Neutrophil (primary cell): ENCODE results near the gene CDIP1.

Experiments used
- H3K27ac ChIP-seq: fragments of 200-600 bp; sonication (generic); 2 replicates; pipeline ENCODE4 v1.5.1; 2016; ENCODE audit warnings: mild to moderate bottlenecking, moderate library complexity
- H3K27me3 ChIP-seq: fragments of 200-600 bp; sonication (generic); 2 replicates; pipeline ENCODE4 v1.6.0; 2016; ENCODE audit warnings: mild to moderate bottlenecking
- H3K36me3 ChIP-seq: fragments of 200-600 bp; sonication (generic); 2 replicates; pipeline ENCODE4 v1.5.1; 2017
- H3K4me1 ChIP-seq, 2 experiments: fragments of 200-600 bp in 1 of 2; sonication (generic) in 1 of 2; 1 replicate in 1 of 2; 2 replicates in 1 of 2; pipeline versions ENCODE4 v1.5.1 to v1.6.1; 2013 to 2016; ENCODE audit warnings: low read depth in 1 of 2, low read length in 1 of 2, mild to moderate bottlenecking in 1 of 2, moderate library complexity in 1 of 2; ENCODE audit not compliant: control insufficient read depth in 1 of 2, insufficient read depth in 1 of 2
- H3K4me3 ChIP-seq, 2 experiments: fragments of 200-600 bp in 1 of 2; sonication (generic) in 1 of 2; 1 replicate in 1 of 2; 2 replicates in 1 of 2; pipeline ENCODE4 v1.5.1; 2013 to 2016; ENCODE audit warnings: low read depth in 1 of 2, low read length in 1 of 2, mild to moderate bottlenecking in 1 of 2, moderate library complexity in 1 of 2
- H3K9me3 ChIP-seq: fragments of 200-600 bp; sonication (generic); 2 replicates; pipeline ENCODE4 v1.5.1; 2016
- TF ChIP-seq, protein P1 (sequence below): fragments of 200-600 bp; sonication (generic); IDR thresholded peaks from 2 replicates; pipeline ENCODE4 v1.5.1; 2016; ENCODE audit warnings: antibody characterized with exemption

CDIP1 gene

GRCh38 chr16:4517812-4518680 is 20.5 kb downstream of the CDIP1 start:
- H3K27ac ChIP-seq, result no peak overlapping the region

GRCh38 chr16:4515611-4516233 is 22.9 kb downstream of the CDIP1 start:
- peak overlapping the region; percentile 66 for H3K27ac ChIP-seq

More at GRCh38 chr16:4517812-4518680, 20.5 kb downstream of the CDIP1 start:
- TF ChIP-seq, protein P1, sequence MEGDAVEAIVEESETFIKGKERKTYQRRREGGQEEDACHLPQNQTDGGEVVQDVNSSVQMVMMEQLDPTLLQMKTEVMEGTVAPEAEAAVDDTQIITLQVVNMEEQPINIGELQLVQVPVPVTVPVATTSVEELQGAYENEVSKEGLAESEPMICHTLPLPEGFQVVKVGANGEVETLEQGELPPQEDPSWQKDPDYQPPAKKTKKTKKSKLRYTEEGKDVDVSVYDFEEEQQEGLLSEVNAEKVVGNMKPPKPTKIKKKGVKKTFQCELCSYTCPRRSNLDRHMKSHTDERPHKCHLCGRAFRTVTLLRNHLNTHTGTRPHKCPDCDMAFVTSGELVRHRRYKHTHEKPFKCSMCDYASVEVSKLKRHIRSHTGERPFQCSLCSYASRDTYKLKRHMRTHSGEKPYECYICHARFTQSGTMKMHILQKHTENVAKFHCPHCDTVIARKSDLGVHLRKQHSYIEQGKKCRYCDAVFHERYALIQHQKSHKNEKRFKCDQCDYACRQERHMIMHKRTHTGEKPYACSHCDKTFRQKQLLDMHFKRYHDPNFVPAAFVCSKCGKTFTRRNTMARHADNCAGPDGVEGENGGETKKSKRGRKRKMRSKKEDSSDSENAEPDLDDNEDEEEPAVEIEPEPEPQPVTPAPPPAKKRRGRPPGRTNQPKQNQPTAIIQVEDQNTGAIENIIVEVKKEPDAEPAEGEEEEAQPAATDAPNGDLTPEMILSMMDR, result no peak
- peaks cover 17% of the 10 kb centered on the region for H3K36me3 ChIP-seq
- H3K9me3 ChIP-seq, result no peaks in the 10 kb centered on the region
- H3K4me1 ChIP-seq, result peaks cover 23 to 31% of the 10 kb centered on the region in 2 experiments
- H3K4me3 ChIP-seq, result no peak overlapping the region
- H3K27me3 ChIP-seq, result no peaks in the 10 kb centered on the region

DNA sequence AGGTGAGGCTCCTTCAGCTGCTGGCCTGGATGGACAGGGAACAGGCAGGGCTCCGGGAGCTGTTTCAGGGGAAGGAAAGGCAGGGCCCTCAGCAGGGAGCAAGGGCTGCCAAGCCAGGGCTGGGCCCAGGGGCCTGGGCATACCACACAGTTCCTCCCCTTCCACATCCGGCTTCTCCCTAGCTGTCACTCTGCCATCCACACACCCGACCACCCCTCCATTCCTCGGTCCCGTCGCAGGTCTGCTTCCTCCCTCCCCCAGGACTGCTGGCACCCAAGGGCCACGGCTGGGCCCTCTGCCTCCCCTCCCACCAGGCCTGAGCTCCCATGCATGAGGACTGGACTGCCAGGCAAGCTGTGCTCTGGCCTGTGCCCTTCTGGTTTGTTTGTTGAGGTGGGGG is 24.0 kb downstream of the CDIP1 start:
- Histone ChIP-seq H3K9me3 (no peaks in the 10 kb centered on the region), H3K27me3 (no peaks in the 10 kb centered on the region), H3K4me3 (no peak overlapping the region), H3K4me1 (peaks cover 24 to 36% of the 10 kb centered on the region in 2 experiments), H3K36me3 (peaks cover 50% of the 10 kb centered on the region), H3K27ac (peak overlapping the region; percentile 66)
- TF ChIP-seq, protein P1, result no peak

More at GRCh38 chr16:4515611-4516233, 22.9 kb downstream of the CDIP1 start:
- Histone ChIP-seq H3K9me3 (no peaks in the 10 kb centered on the region), H3K27me3 (no peaks in the 10 kb centered on the region), H3K4me1 (peaks cover 24 to 35% of the 10 kb centered on the region in 2 experiments), H3K4me3 (peak overlapping the region in 1 of 2 experiments; percentile 0), H3K36me3 (peaks cover 41% of the 10 kb centered on the region)
- TF ChIP-seq, protein P1, result peak; percentile 16

DNA sequence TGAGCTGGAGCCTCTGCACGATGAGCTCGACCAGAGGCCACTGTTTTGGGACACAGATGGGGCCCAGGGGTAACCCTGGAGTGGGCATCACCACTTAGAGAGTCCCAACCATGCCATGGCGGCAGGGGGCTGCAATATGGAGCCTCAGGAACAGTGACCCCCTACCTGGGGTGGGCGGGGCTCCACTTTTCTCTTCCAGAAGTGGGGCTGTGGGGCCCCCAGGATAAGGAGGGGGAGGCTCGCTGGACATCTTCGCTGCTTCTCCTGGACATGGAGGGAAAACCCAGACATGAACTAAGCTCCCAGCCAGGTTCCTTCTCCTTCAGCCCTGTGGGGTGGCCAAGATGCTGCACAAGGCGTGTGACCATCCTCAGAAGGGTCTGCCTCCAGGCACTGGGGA is 24.7 kb downstream of the CDIP1 start:
- peak overlapping the region; percentile 66 for H3K27ac ChIP-seq
- no peaks in the 10 kb centered on the region for H3K9me3 ChIP-seq
- TF ChIP-seq, protein P1, result no peak
- no peak overlapping the region for H3K4me3 ChIP-seq
- H3K4me1 ChIP-seq, result peaks cover 24 to 36% of the 10 kb centered on the region in 2 experiments
- H3K27me3 ChIP-seq, result no peaks in the 10 kb centered on the region
- peaks cover 57% of the 10 kb centered on the region for H3K36me3 ChIP-seq

DNA sequence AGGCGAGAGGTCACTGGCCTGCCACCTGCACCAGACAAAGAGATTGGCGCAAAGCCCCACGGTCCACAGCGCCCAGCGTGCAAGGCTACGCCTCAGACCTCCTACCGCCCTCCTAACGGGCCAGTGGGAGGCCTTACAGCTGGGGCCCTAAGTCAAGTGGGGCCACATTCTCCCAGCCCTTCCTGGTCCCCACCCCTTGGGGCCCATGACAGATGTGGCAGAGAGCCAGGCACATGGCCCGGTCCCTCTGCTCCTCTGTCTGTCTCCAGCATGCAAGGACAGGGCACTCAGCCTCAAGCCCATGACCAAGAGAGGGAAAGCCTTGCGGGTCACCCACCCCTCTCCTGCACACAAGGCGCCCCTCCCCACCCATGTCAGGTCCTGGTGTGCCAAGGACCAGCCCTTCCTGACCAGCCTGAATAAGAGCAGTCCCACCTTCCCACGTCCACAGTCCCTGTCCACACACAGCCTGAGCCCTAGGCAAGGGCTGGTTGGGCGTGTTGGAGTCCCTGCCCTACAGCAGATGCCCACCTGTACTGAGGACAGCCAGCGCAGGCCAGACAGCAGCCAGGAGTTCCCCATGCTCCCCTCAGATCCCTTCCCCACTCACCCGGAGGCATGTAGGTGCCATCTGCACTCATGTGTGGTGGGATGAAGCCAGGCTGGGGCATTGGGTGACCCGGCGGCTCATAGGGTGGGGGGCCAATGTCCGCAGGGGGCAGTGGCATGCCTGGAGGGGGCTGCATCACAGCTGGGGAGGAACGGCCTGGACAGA is 25.3 kb downstream of the CDIP1 start:
- peaks cover 63% of the 10 kb centered on the region for H3K36me3 ChIP-seq
- no peak overlapping the region for H3K27ac ChIP-seq
- TF ChIP-seq, protein P1, result no peak
- H3K4me3 ChIP-seq, result no peak overlapping the region
- H3K27me3 ChIP-seq, result no peaks in the 10 kb centered on the region
- peaks cover 24 to 36% of the 10 kb centered on the region in 2 experiments for H3K4me1 ChIP-seq
- H3K9me3 ChIP-seq, result no peaks in the 10 kb centered on the region
